Pancreas (tissue), 10 donors: ENCODE results near the gene HS6ST2. TPM values are rescaled to one million over a fixed set of nuclear protein-coding genes. Genes with fewer than 3 reads are reported as not detected.
A peak's percentile ranks its signal among the peaks of the same experiment; 100 is the strongest.

Source experiments
- ATAC-seq, 4 donors: fragments of 200-7000 bp; cut with Tn5 transposase; one replicate each; pipeline versions ENCODE4 v1.8.0 to v1.9.1; 2020; ENCODE audit warnings: mild to moderate bottlenecking in 4 of 4, moderate library complexity in 4 of 4
- DNase-seq, 6 donors: peaks; one replicate each; pipeline ENCODE4 v3.0.0-alpha.2; 2020
- FAIRE-seq: peaks from 2 replicates; lab custom pipeline; 2012; peaks lifted over from hg19 to GRCh38; lab: Jason Lieb, UNC
- H3K27ac ChIP-seq, 4 donors: fragments of 200-600 bp; sonication (generic); 1 replicate in 3 of 4; 2 replicates in 1 of 4; pipeline versions ENCODE4 v1.5.0 to v1.8.0; 2020
- H3K27me3 ChIP-seq, 4 donors: fragments of 200-600 bp; one replicate each; pipeline ENCODE4 v1.8.0; 2021
- H3K36me3 ChIP-seq, 3 donors: fragments of 200-600 bp; sonication (generic) in 1 of 3; one replicate each; pipeline versions ENCODE4 v1.5.0 to v1.8.0; 2020 to 2021
- H3K4me1 ChIP-seq, 3 donors: fragments of 200-600 bp; one replicate each; pipeline ENCODE4 v1.8.0; 2021
- H3K4me3 ChIP-seq, 4 donors: fragments of 200-600 bp; sonication (generic) in 2 of 4; one replicate each; pipeline versions ENCODE4 v1.5.0 to v1.8.0; 2020 to 2021
- H3K9me3 ChIP-seq, 4 donors: fragments of 200-600 bp; one replicate each; pipeline ENCODE4 v1.8.0; 2021
- CTCF ChIP-seq, 4 donors: fragments of 200-600 bp; sonication (generic) in 3 of 4; IDR thresholded peaks; one replicate each; pipeline versions ENCODE4 v1.5.0 to v1.8.0; 2021; ENCODE audit warnings: antibody characterized with exemption in 4 of 4
- WGBS, 2 donors: extraction: QIAGEN DNeasy Blood & Tissue Kit; methylation state at CpG; one replicate each; pipeline ENCODE4 v1.1.7; 2013; 5-methylcytosine and 5-hydroxymethylcytosine counted together
- intact Hi-C, 3 donors: fragments of 100-400 bp; cut with DNase I; formaldehyde crosslinking; loops; one replicate each; pipeline versions ENCODE4 v1.11.1 to v1.14.2; 2022
- polyA plus RNA-seq, 2 donors: library from polyadenylated mRNA; stranded (reverse); fragments of 200-250 nt; gene quantifications; one replicate each; pipeline ENCODE4 v1.2.3, GENCODE V29; 2013
- total RNA-seq, 6 donors: library from RNA; stranded (reverse); fragmentation: NEBNext Ultra II Directional in 4 of 6; extraction: Animal tissue kit (Norgen Biotek cat#: 25700) in 4 of 6; gene quantifications; one replicate each; pipeline versions ENCODE4 v1.2.1 to v1.2.4, GENCODE V29; 2021 to 2023
- donor health status: healthy with polysubstance abuse.
- donor health status: DM: no; HTN: no; CAD: no; lungs with moderate emphysema.
- donor health status: DM: no; HTN: no; CAD: no.
- donor health status: control.
- donor health status: control.
- donor health status: Bipolar disorder and iron deficiency.
- donor health status: DM: yes; HTN: yes; CAD: no.
- donor health status: DM: no; HTN: no; CAD: no.
- donor health status: DM: no; HTN: no; CAD: no.
- donor health status: DM: yes; HTN: yes; CAD: no.

HS6ST2 gene
- total and polyA plus RNA-seq, 8 donors = 0.72 to 5.9 (median 3.4) TPM

DNA sequence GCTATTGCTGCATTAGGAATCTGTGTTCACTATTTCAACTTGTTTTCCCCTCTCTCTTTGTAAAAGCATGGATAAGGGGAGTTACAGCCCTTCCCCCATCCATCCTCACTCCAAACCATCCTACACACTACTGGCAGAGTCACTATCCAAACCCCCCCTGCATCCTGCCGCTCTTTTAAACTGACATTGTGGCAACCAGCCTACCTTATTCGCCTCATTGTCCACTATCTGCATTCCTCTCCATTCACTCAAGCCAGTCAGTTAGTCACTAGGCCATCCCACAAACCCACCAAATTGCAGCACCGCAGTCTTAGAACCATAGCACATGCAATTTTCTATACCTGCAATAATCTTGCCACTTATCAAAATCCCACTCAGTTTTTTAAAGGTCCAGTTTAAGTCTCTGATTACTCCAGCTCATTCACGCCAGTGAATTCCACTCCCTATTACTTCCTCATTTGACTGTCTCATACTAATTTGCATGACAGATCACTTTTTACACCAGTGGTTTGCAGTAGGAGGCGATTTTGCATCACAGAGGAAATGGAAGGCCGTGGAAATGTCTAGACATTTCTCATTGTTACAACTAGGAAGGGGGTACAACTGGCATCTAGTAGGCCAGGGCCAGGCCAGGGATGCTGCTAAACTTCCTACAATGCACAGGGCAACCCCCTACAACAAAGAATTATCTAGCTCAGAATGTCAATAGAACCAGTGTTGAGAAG, 181.8 kb downstream of the HS6ST2 start:
- ATAC-seq (no peak), FAIRE-seq (no peak), DNase-seq (no peak)
- WGBS, 2 donors = 67 to 93% methylated on average over 6 of the region's 6 CpGs
- TF ChIP-seq CTCF (IDR thresholded peaks at IDR 0.05) = no peak
- Histone ChIP-seq H3K4me3 (no peak overlapping the region), H3K27ac (no peak overlapping the region), H3K36me3 (no peaks in the 10 kb centered on the region), H3K27me3 (no peaks in the 10 kb centered on the region), H3K4me1 (no peaks in the 10 kb centered on the region), H3K9me3 (no peaks in the 10 kb centered on the region)
- intact Hi-C loops = no loop called here

GRCh38 chrX:132775263-132775823, 183.1 kb downstream of the HS6ST2 start:
- intact Hi-C loops = no loop called here
- no peaks in the 10 kb centered on the region for H3K9me3 ChIP-seq
- no peak for ATAC-seq
- H3K4me3 ChIP-seq = no peak overlapping the region
- no peak for TF ChIP-seq CTCF (IDR thresholded peaks at IDR 0.05)
- H3K36me3 ChIP-seq = no peaks in the 10 kb centered on the region
- no peak for DNase-seq
- H3K27me3 ChIP-seq = no peaks in the 10 kb centered on the region
- no peak for FAIRE-seq
- no peak overlapping the region for H3K27ac ChIP-seq
- no peaks in the 10 kb centered on the region for H3K4me1 ChIP-seq
- WGBS, 2 donors = 79 to 87% methylated on average over 7 of the region's 7 CpGs

GRCh38 chrX:132774010-132774714, 184.3 kb downstream of the HS6ST2 start:
- Histone ChIP-seq H3K4me1 (no peaks in the 10 kb centered on the region), H3K4me3 (no peak overlapping the region), H3K27ac (no peak overlapping the region), H3K36me3 (no peaks in the 10 kb centered on the region), H3K9me3 (no peaks in the 10 kb centered on the region), H3K27me3 (no peaks in the 10 kb centered on the region)
- TF ChIP-seq CTCF (IDR thresholded peaks at IDR 0.05) = no peak
- FAIRE-seq (no peak), DNase-seq (no peak), ATAC-seq (peak in 2 of 4 donors; percentile 23 to 27)
- intact Hi-C loops = no loop called here
- 61 to 66% methylated on average over 5 of the region's 5 CpGs for WGBS, 2 donors

GRCh38 chrX:132769609-132770008, 188.8 kb downstream of the HS6ST2 start:
- no peak for TF ChIP-seq CTCF (IDR thresholded peaks at IDR 0.05)
- ATAC-seq (no peak), FAIRE-seq (no peak), DNase-seq (no peak)
- Histone ChIP-seq H3K4me1 (no peaks in the 10 kb centered on the region), H3K36me3 (no peaks in the 10 kb centered on the region), H3K27ac (no peak overlapping the region), H3K27me3 (no peaks in the 10 kb centered on the region), H3K9me3 (no peaks in the 10 kb centered on the region), H3K4me3 (no peak overlapping the region)
- intact Hi-C loops = no loop called here
- WGBS, 2 donors = 75 to 92% methylated on average over 7 of the region's 7 CpGs
